Mesenchymal stem cell (in vitro differentiated cells and primary cell): ENCODE results near the gene IGSF9.
A peak's percentile ranks its signal among the peaks of the same experiment; 100 is the strongest.

Source experiments
- DNase-seq: peaks from one replicate; pipeline ENCODE4 v3.0.0-alpha.2; 2013
- H2AFZ ChIP-seq: one replicate; pipeline ENCODE4 v1.6.1; 2013; ENCODE audit warnings: low read depth, mild to moderate bottlenecking, control low read depth, inconsistent platforms, low read length, moderate library complexity
- H2AK5ac ChIP-seq: 2 replicates; pipeline ENCODE4 v1.6.1; 2013; ENCODE audit warnings: low read length, moderate library complexity, mild to moderate bottlenecking, inconsistent platforms; ENCODE audit not compliant: severe bottlenecking
- H2BK120ac ChIP-seq: one replicate; pipeline ENCODE4 v1.6.1; 2013; ENCODE audit warnings: low read depth, mild to moderate bottlenecking, inconsistent platforms, low read length, moderate library complexity
- H2BK12ac ChIP-seq, 2 experiments: one replicate each; pipeline ENCODE4 v1.6.1; 2013; ENCODE audit warnings: inconsistent platforms in 2 of 2, low read length in 2 of 2, mild to moderate bottlenecking in 2 of 2, moderate library complexity in 2 of 2, control low read depth in 1 of 2
- H2BK15ac ChIP-seq: one replicate; pipeline ENCODE4 v1.6.1; 2013; ENCODE audit warnings: mild to moderate bottlenecking, low read depth, inconsistent platforms; ENCODE audit not compliant: poor library complexity, severe bottlenecking
- H2BK5ac ChIP-seq: 2 replicates; pipeline ENCODE4 v1.6.1; 2013; ENCODE audit warnings: low read depth, mild to moderate bottlenecking, low read length, control low read depth, inconsistent platforms; ENCODE audit not compliant: poor library complexity, severe bottlenecking
- H3K14ac ChIP-seq, 2 experiments: one replicate each; pipeline ENCODE4 v1.6.1; 2013; ENCODE audit warnings: inconsistent platforms in 2 of 2, low read length in 2 of 2, control low read depth in 1 of 2, mild to moderate bottlenecking in 1 of 2, moderate library complexity in 1 of 2
- H3K18ac ChIP-seq, 2 experiments: one replicate each; pipeline ENCODE4 v1.6.1; 2013; ENCODE audit warnings: inconsistent platforms in 2 of 2, low read length in 2 of 2, control low read depth in 1 of 2, low read depth in 1 of 2, mild to moderate bottlenecking in 1 of 2
- H3K23ac ChIP-seq, 2 experiments: one replicate each; pipeline ENCODE4 v1.6.1; 2013; ENCODE audit warnings: inconsistent platforms in 2 of 2, low read length in 2 of 2, mild to moderate bottlenecking in 2 of 2, moderate library complexity in 2 of 2, control low read depth in 1 of 2
- H3K27ac ChIP-seq: 2 replicates; pipeline ENCODE4 v1.5.1; 2013; ENCODE audit warnings: mild to moderate bottlenecking, moderate library complexity, low read length, control low read depth, inconsistent platforms; ENCODE audit not compliant: poor library complexity, severe bottlenecking
- H3K27me3 ChIP-seq, 2 experiments: 2 replicates each; pipeline versions ENCODE4 v1.6.1 to v1.7.0; 2013; ENCODE audit warnings: low read length in 2 of 2, mild to moderate bottlenecking in 2 of 2, moderate library complexity in 2 of 2, control low read depth in 1 of 2, inconsistent platforms in 1 of 2; ENCODE audit not compliant: control insufficient read depth in 1 of 2, insufficient read depth in 1 of 2
- H3K36me3 ChIP-seq, 2 experiments: 2 replicates each; pipeline versions ENCODE4 v1.6.1 to v1.7.0; 2013; ENCODE audit warnings: low read length in 2 of 2, control low read depth in 1 of 2, inconsistent platforms in 1 of 2, low read depth in 1 of 2, mild to moderate bottlenecking in 1 of 2; ENCODE audit not compliant: insufficient read depth in 2 of 2, control insufficient read depth in 1 of 2
- H3K4ac ChIP-seq, 2 experiments: one replicate each; pipeline ENCODE4 v1.6.1; 2013; ENCODE audit warnings: inconsistent platforms in 2 of 2, low read length in 2 of 2, mild to moderate bottlenecking in 2 of 2, moderate library complexity in 2 of 2, control low read depth in 1 of 2, low read depth in 1 of 2
- H3K4me1 ChIP-seq: 2 replicates; pipeline ENCODE4 v1.6.1; 2013; ENCODE audit warnings: low read depth, low read length, control low read depth; ENCODE audit not compliant: control insufficient read depth, insufficient read depth
- H3K4me2 ChIP-seq: 2 replicates; pipeline ENCODE4 v1.6.1; 2013; ENCODE audit warnings: low read length, mild to moderate bottlenecking, inconsistent platforms; ENCODE audit not compliant: poor library complexity, severe bottlenecking
- H3K4me3 ChIP-seq, 2 experiments: 2 replicates each; pipeline versions ENCODE4 v1.5.1 to v1.7.0; 2013; ENCODE audit warnings: low read length in 2 of 2, mild to moderate bottlenecking in 2 of 2, control low read depth in 1 of 2, low read depth in 1 of 2; ENCODE audit not compliant: insufficient read depth in 1 of 2
- H3K79me1 ChIP-seq: replicated peaks from 2 replicates; pipeline ENCODE4 v1.6.1; 2013; ENCODE audit warnings: mild to moderate bottlenecking, control low read depth, low read length, inconsistent platforms; ENCODE audit not compliant: poor library complexity, severe bottlenecking
- H3K9ac ChIP-seq: 2 replicates; pipeline ENCODE4 v1.7.0; 2013; ENCODE audit warnings: mild to moderate bottlenecking, low read length, moderate library complexity
- H3K9me3 ChIP-seq: 2 replicates; pipeline ENCODE4 v1.7.0; 2013; ENCODE audit warnings: mild to moderate bottlenecking, low read length; ENCODE audit not compliant: control insufficient read depth
- H4K8ac ChIP-seq: one replicate; pipeline ENCODE4 v1.6.1; 2013; ENCODE audit warnings: inconsistent platforms, mild to moderate bottlenecking, low read length, moderate library complexity
- H4K91ac ChIP-seq: one replicate; pipeline ENCODE4 v1.6.1; 2013; ENCODE audit warnings: mild to moderate bottlenecking, low read length, inconsistent platforms
- WGBS: methylation state at CpG from one replicate; pipeline ENCODE4 v1.1.7; 2013; ENCODE audit warnings: mixed read lengths; 5-methylcytosine and 5-hydroxymethylcytosine counted together

The IGSF9 gene

GRCh38 chr1:159957824-159958268 lies 12.4 kb upstream of the IGSF9 start:
- H3K18ac ChIP-seq, result no peak overlapping the region
- no peaks in the 10 kb centered on the region for H3K79me1 ChIP-seq
- H3K36me3 ChIP-seq, result no peaks in the 10 kb centered on the region
- no peak overlapping the region for H2BK5ac ChIP-seq
- H3K4me2 ChIP-seq, result no peak overlapping the region
- H2BK15ac ChIP-seq, result no peak overlapping the region
- no peaks in the 10 kb centered on the region for H3K9me3 ChIP-seq
- H3K4me1 ChIP-seq, result no peaks in the 10 kb centered on the region
- H3K14ac ChIP-seq, result peak overlapping the region in 1 of 2 experiments; percentile 71
- H3K23ac ChIP-seq, result no peak overlapping the region
- no peak overlapping the region for H3K9ac ChIP-seq
- H3K27ac ChIP-seq, result no peak overlapping the region
- no peak overlapping the region for H3K4me3 ChIP-seq
- H3K4ac ChIP-seq, result no peak overlapping the region
- H4K91ac ChIP-seq, result no peak overlapping the region
- H2BK120ac ChIP-seq, result no peak overlapping the region
- H3K27me3 ChIP-seq, result peaks cover 0 to 37% of the 10 kb centered on the region in 2 experiments
- H2BK12ac ChIP-seq, result no peak overlapping the region
- no peak for DNase-seq
- no peak overlapping the region for H4K8ac ChIP-seq
- WGBS, result 76% methylated on average over 8 of the region's 9 CpGs
- H2AK5ac ChIP-seq, result no peak overlapping the region
- no peak overlapping the region for H2AFZ ChIP-seq

- Histone ChIP-seq H3K4me2 (no peak overlapping the region), H3K4me3 (no peak overlapping the region), H2BK120ac (no peak overlapping the region), H2AK5ac (no peak overlapping the region), H2BK12ac (no peak overlapping the region), H2AFZ (no peak overlapping the region), H4K8ac (no peak overlapping the region), H3K18ac (no peak overlapping the region), H2BK15ac (no peak overlapping the region), H3K79me1 (no peaks in the 10 kb centered on the region), H3K9ac (no peak overlapping the region), H3K27me3 (peaks cover 0 to 51% of the 10 kb centered on the region in 2 experiments), H3K36me3 (no peaks in the 10 kb centered on the region), H3K14ac (no peak overlapping the region), H2BK5ac (no peak overlapping the region), H3K23ac (no peak overlapping the region), H3K4ac (no peak overlapping the region), H4K91ac (no peak overlapping the region), H3K9me3 (no peaks in the 10 kb centered on the region), H3K27ac (no peak overlapping the region), H3K4me1 (no peaks in the 10 kb centered on the region)
- DNase-seq, result no peak
- WGBS, result 80% methylated on average over 3 of the region's 3 CpGs
Observed at GRCh38 chr1:159955456-159955855, 10.0 kb upstream of the IGSF9 start.

- no peak within 1 kb of the TSS for H2BK12ac ChIP-seq
- H2AK5ac ChIP-seq, result no peak within 1 kb of the TSS
- no peak within 1 kb of the TSS for H2BK120ac ChIP-seq
- H2AFZ ChIP-seq, result no peak within 1 kb of the TSS
- H3K27me3 ChIP-seq, result peaks cover 0 to 55% of the 10 kb centered on the region in 2 experiments
- no peak within 1 kb of the TSS for H4K8ac ChIP-seq
- no peaks in the 10 kb centered on the region for H3K79me1 ChIP-seq
- H3K23ac ChIP-seq, result no peak within 1 kb of the TSS
- H3K9me3 ChIP-seq, result no peaks in the 10 kb centered on the region
- peak; percentile 28 for DNase-seq
- no peak within 1 kb of the TSS for H3K9ac ChIP-seq
- no peak within 1 kb of the TSS for H2BK15ac ChIP-seq
- no peak within 1 kb of the TSS for H2BK5ac ChIP-seq
- no peak within 1 kb of the TSS for H4K91ac ChIP-seq
- no peak within 1 kb of the TSS for H3K14ac ChIP-seq
- no peak within 1 kb of the TSS for H3K4ac ChIP-seq
- no peak within 1 kb of the TSS for H3K4me3 ChIP-seq
- no peaks in the 10 kb centered on the region for H3K4me1 ChIP-seq
- no peak within 1 kb of the TSS for H3K27ac ChIP-seq
- H3K36me3 ChIP-seq, result no peaks in the 10 kb centered on the region
- H3K18ac ChIP-seq, result no peak within 1 kb of the TSS
- no peak within 1 kb of the TSS for H3K4me2 ChIP-seq
- 69% methylated on average over 11 of the region's 11 CpGs for WGBS
Observed at GRCh38 chr1:159953536-159954515, 8.4 kb upstream of the IGSF9 start, which contains the start of gene SLAMF9. Gene SLAMF9, minus strand, starts transcription at chr1:159954237. Its CDS starts 100 bp downstream, at chr1:159954137.

- H3K36me3 ChIP-seq, result no peaks in the 10 kb centered on the region
- no peak overlapping the region for H3K9ac ChIP-seq
- no peak overlapping the region for H2BK12ac ChIP-seq
- H2BK15ac ChIP-seq, result no peak overlapping the region
- no peaks in the 10 kb centered on the region for H3K79me1 ChIP-seq
- no peak overlapping the region for H3K4me3 ChIP-seq
- H3K18ac ChIP-seq, result no peak overlapping the region
- no peak overlapping the region for H2AK5ac ChIP-seq
- H4K91ac ChIP-seq, result no peak overlapping the region
- no peak overlapping the region for H3K4ac ChIP-seq
- no peak overlapping the region for H2BK5ac ChIP-seq
- H3K4me1 ChIP-seq, result no peaks in the 10 kb centered on the region
- H3K14ac ChIP-seq, result no peak overlapping the region
- no peak overlapping the region for H2BK120ac ChIP-seq
- DNase-seq, result no peak
- peaks cover 0 to 58% of the 10 kb centered on the region in 2 experiments for H3K27me3 ChIP-seq
- 73% methylated on average over 5 of the region's 5 CpGs for WGBS
- H3K9me3 ChIP-seq, result no peaks in the 10 kb centered on the region
- no peak overlapping the region for H3K27ac ChIP-seq
- H2AFZ ChIP-seq, result no peak overlapping the region
- H4K8ac ChIP-seq, result no peak overlapping the region
- H3K4me2 ChIP-seq, result no peak overlapping the region
- no peak overlapping the region for H3K23ac ChIP-seq
Observed at GRCh38 chr1:159952932-159953331, 7.5 kb upstream of the IGSF9 start.
